Upper lobe of left lung (tissue), 4 donors: ENCODE measurements around the gene PAK4.

ENCODE experiments used
- CTCF ChIP-seq, 6 experiments: fragments of 450-650 bp in 4 of 6; fragments of 200-600 bp in 2 of 6; sonication (generic) in 2 of 6; IDR thresholded peaks; one replicate each; pipeline ENCODE4 v1.5.1; 2016 to 2019; ENCODE audit warnings: antibody characterized with exemption in 6 of 6
- EP300 ChIP-seq, 4 donors: sonication (generic); formaldehyde crosslinking; IDR thresholded peaks; one replicate each; pipeline ENCODE4 v1.5.1; 2017; ENCODE audit warnings: antibody characterized with exemption in 4 of 4, control low read depth in 2 of 4
- POLR2A ChIP-seq, 4 donors: fragments of 450-650 bp; IDR thresholded peaks; one replicate each; pipeline ENCODE4 v1.5.1; 2016 to 2017; ENCODE audit warnings: antibody characterized with exemption in 4 of 4, mild to moderate bottlenecking in 2 of 4

DNA sequence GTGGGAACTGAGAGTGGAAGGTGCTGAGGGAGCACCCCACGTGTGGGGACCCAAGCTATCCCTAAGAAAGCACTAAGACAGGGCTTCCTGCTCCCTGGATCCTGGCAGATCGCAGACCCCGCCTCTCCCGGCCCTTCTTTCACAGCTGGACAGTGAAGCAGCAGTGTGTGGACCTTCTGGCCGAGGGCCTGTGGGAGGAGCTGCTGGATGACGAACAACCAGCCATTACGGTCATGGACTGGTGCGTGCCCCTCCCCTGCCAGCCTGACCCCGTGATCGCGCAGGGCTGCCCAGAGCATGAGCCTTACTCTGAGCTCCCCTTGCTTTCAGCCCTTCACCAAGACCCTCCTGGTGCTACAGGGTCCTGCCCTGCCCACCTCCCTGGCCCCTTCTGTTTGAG is 73.4 kb downstream of the PAK4 start:
- TF ChIP-seq CTCF (IDR thresholded peaks at IDR 0.05): no peak
- TF ChIP-seq POLR2A (IDR thresholded peaks at IDR 0.05): no peak
- no peak for TF ChIP-seq EP300 (IDR thresholded peaks at IDR 0.05)
